ENCODE data around the gene TNFAIP8.
A peak's percentile ranks its signal among the peaks of the same experiment; 100 is the strongest.

The TNFAIP8 gene

DNA sequence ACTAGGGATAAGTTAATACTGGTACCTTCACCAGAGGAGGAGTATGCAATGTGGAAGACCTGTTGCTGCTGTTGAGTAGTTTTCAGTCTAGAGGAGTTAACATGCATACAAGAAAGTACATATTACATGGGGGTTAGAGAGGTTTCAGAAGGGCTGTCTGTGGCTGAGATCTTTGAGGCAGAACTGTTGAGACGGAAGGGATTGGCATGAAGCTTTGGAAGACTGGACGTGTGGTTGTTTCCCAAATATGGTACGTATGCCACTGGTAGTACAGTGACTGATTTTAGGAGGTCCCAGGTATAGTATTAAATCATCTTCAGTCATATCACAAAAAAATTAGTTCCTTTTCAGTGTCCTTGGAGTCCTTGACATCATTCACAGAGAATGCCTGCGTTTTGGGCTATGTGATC lies 17.6 kb downstream of the TNFAIP8 start:
- DNase-seq: no peak

- DNase-seq: no peak
Observed at GRCh38 chr5:119374901-119375300, 19.1 kb downstream of the TNFAIP8 start.

DNA sequence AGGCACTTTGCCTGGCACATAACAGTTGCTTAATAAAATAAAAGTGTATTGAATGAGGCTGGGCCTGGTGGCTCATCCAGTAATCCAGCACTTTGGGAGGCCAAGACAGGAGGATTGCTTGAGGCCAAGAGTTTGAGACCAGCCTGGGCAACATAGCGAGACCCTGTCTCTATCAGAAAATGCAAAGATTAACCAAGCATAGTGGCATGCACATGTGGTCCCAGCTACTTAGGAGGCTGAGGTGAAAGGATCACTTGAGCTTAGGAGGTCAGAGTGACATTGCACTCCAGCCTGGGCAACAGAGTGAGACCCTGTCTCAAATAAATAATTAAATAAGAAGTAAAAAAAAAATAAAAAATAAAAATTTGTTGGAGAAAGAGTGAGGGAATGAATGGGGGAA lies 21.2 kb downstream of the TNFAIP8 start:
- DNase-seq: no peak

- DNase-seq: no peak
Observed at GRCh38 chr5:119378075-119378700, 22.4 kb downstream of the TNFAIP8 start.

DNA sequence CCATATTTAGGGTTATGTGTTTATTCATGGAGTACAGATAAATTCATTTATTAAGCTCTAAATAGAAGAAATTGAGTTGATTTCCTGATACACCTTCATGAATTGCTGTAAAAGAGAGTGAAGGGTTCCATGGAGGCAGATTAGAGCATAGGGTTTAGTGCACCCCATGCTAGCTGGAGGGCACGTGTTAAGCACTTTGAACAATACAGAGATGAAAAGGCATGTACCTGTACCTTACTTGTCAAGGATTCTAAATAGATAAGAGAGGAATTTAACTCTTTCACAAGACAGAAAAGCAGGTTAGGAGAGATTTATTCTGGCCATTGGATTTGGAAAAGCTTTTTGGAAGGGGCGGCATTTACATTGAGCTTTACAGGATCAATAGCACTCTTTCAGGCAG lies 23.3 kb downstream of the TNFAIP8 start:
- no peak for DNase-seq

DNA sequence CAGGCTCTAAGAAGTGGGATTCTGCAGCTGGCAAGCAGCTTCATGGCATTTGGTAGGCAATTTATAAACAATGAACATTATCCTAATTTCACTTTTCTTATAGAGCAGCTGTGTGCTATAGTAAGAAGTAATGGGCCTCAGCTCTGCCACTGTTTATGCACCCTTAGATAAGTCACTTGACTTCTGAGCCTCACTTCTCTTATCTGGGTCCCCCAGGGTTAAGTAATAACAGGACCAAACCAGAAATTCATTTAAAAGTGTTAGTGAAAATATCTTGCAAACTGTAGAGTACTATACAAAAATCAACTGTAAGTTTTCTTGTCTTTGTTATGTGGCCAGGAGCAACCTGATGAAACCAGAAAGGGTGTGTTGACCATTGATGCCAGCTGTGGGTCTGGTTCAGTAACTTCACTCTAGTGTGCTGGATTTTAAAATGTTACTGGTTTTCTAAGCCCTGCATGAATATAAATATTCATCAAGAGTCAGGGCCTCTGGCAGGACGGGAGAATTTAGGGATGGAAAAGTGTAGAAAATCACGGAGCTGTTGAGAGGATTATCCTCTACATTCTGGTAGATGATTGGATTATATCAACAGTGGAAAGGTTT lies 24.2 kb downstream of the TNFAIP8 start:
- DNase-seq: no peak

DNA sequence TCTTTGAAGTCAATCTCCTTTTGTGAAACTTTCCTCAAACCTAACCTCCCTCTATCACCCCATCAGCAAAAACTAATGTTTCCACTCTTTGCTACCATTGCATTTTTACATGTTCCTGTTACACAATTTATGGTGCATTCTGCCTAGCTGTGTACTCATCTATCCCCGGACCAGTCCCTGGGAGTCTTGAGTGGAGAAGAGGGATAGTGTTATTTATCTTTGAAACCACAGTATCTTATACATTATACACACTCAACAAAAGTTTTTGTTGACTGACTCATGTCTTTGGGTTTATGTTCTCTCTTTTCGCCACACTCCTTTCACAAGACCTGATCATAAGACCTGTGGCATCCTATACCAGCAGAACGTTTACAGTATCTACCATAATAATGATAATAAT lies 26.4 kb downstream of the TNFAIP8 start:
- DNase-seq: no peak

DNA sequence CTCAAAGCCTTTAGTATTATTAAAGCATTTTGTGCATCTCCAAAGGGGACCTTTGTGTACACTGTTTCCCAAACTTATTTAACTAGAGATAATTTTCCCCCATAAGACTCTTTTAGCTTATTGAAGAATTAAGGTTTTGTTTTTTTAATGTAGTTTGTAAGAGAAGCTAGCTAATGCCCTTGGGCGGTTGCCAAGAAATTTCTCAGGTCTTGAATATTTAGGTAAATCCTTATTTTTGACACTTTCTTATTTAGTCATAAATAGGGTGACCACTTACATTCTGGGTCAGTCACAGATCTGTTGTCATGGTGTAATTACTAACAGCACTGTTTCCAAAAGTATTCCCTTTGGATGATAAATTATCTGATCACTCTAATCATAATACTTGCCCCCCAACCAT lies 27.2 kb downstream of the TNFAIP8 start:
- no peak for DNase-seq

- DNase-seq: no peak
Observed at GRCh38 chr5:119385136-119385535, 29.3 kb downstream of the TNFAIP8 start.

DNA sequence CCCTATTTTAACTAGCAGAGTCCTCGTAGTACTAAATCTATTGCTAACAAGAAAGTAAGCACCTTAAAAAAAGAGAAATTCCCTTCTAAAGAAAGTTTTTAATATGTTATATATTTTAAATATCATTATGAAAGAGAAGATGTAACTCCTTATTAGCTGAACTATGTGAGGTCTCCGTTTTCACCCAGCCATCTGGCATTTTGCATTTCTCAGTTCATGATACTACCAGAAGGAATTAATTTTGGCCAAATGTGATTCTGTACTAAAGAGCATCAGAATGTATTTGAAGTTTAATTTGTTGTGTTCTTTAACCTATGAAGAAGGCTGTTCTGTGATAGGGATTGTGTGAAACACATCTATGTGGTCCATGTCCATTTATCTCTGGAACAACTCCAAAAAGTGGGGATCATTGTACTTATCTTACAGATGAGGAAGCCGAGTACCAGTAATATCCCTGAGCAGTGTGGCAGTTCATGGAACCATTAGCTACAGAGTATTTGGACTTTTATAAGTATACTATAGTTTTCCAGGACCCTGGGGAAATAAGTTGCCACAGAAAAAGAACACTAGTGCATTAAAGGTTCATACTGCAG lies 29.8 kb downstream of the TNFAIP8 start:
- no peak for DNase-seq

DNA sequence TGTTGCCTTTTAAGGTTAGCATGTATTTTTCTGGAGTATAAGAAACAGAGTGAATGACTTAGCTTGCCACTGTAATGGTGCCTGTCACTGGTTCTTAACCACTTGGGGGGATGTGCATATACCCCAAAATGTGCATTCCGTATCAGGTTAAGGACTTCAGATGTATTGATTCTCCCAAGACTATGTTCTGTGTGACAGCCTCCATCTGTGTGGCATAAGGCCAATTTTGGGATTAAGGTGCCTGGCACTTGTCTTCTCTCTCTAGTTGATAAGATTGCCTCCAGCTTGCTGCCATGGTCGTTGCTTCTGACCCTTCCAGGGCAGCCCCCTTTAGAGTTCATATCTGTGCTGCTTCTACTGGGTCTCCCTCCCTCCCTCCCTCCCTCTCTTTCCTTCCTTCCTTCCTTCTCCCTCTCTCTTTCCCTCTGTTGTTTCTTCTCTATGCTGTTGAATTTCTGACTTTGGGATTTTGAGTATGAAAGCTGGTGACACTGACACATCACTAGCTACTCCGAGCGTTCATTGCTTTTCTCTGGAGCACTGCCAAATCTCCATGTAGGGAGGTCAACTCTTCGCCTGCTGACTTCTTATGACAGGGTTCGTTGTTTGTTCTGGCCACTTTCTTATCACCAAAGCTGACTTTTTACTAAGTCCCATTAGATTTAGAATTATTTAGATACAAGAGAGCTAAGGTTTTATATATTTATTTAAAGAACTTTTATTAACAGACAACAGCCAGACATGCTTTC lies 31.0 kb downstream of the TNFAIP8 start:
- no peak for DNase-seq

- DNase-seq: no peak
Observed at GRCh38 chr5:119387945-119388618, 32.3 kb downstream of the TNFAIP8 start.

DNA sequence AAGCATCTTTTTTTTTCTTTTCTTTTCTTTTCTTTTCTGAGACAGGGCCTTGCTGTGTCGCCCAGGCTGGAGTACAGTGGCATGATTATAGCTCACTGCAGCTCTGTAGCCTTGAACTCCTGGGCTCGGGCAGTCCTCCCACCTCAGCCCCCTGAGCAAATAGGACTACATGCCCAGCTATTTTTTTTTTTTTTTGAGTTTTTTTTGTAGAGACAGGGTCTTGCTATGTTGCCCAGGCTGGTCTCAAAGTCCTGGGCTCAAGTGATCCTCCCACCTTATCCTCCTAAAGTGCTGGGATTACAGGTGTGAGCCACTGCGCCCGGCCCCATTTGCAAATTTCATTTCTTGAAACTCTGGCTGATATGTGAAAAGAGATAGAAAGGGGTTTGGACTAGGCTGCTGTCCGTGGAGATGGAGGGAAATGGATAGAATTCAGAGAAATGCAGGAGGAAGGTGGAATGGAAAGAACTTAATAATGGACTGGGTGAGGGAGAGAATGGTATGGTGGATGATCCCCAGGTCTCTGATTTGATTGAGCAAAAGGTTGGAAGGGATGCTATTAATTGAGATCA lies 32.9 kb downstream of the TNFAIP8 start:
- no peak for DNase-seq

- no peak for DNase-seq
Observed at GRCh38 chr5:119389288-119390030, 33.6 kb downstream of the TNFAIP8 start.

GRCh38 chr5:119390404-119390803 lies 34.6 kb downstream of the TNFAIP8 start:
- DNase-seq: no peak

GRCh38 chr5:119393201-119393691 lies 37.4 kb downstream of the TNFAIP8 start:
- no peak for DNase-seq

GRCh38 chr5:119393746-119394145 lies 37.9 kb downstream of the TNFAIP8 start:
- no peak for DNase-seq

- no peak for DNase-seq
Observed at GRCh38 chr5:119395080-119395836, 39.4 kb downstream of the TNFAIP8 start.

- DNase-seq: no peak
Observed at GRCh38 chr5:119396030-119396664, 40.3 kb downstream of the TNFAIP8 start.

- peak; percentile 24 for DNase-seq
Observed at GRCh38 chr5:119397518-119398380, 41.9 kb downstream of the TNFAIP8 start.
